Measurements from ENCODE around the gene RABGAP1L. TPM values are rescaled to one million over a fixed set of nuclear protein-coding genes. Genes with fewer than 3 reads are reported as not detected.

Gene RABGAP1L
- total and polyA plus RNA-seq, 2 of the 4 experiments (the other 2 are of a cell fraction) = 7.9 to 26.7 TPM

GRCh38 chr1:174949645-174950044 lies 790.3 kb downstream of the RABGAP1L start:
- Histone ChIP-seq H3K9me1 (ENCODE audit: insufficient read depth, low read length) (no peaks in the 10 kb centered on the region), H3K36me3 (ENCODE audit: control insufficient read depth, insufficient read depth, low read length) (no peaks in the 10 kb centered on the region), H2AFZ (replicated peaks; ENCODE audit: low read length, poor library complexity) (no peak overlapping the region), H3K9ac (ENCODE audit: low read depth, low read length) (no peak overlapping the region), H3K18ac (ENCODE audit: low read depth, low read length) (no peak overlapping the region), H3K4me3 (ENCODE audit: insufficient read depth, low read depth, low read length) (no peak overlapping the region), H3K27me3 (ENCODE audit: control insufficient read depth, insufficient read depth, low read length) (no peaks in the 10 kb centered on the region), H4K20me1 (ENCODE audit: insufficient read depth, low read length) (no peaks in the 10 kb centered on the region), H2BK5ac (ENCODE audit: low read depth, low read length, poor library complexity, severe bottlenecking) (no peak overlapping the region), H3K79me1 (ENCODE audit: low read depth in 1 of 2, low read length in 2 of 2) (no peaks in the 10 kb centered on the region), H2BK120ac (ENCODE audit: low read depth, low read length) (no peak overlapping the region), H2BK20ac (ENCODE audit: low read depth, low read length) (no peak overlapping the region), H3K23ac (ENCODE audit: low read depth, low read length) (no peak overlapping the region), H4K91ac (ENCODE audit: insufficient read depth, low read depth, low read length) (no peak overlapping the region), H3K4me1 (ENCODE audit: control insufficient read depth, insufficient read depth, low read length) (no peaks in the 10 kb centered on the region), H3K56ac (ENCODE audit: extremely low read depth, insufficient read depth, low read length) (no peak overlapping the region), H3K14ac (replicated peaks; ENCODE audit: low read depth, low read length) (no peak overlapping the region), H3K4ac (ENCODE audit: low read depth, low read length) (no peak overlapping the region), H2AK5ac (ENCODE audit: low read depth, low read length) (no peak overlapping the region), H2AK9ac (replicated peaks; ENCODE audit: low read depth, low read length, poor library complexity) (no peak overlapping the region), H4K8ac (ENCODE audit: low read depth in 2 of 2, low read length in 2 of 2) (no peak overlapping the region), H3K4me2 (ENCODE audit: low read depth, low read length) (no peak overlapping the region), H3K27ac (ENCODE audit: insufficient read depth, low read length) (no peak overlapping the region), H4K5ac (ENCODE audit: low read depth, low read length) (no peak overlapping the region), H3K9me3 (ENCODE audit: control insufficient read depth, insufficient read depth, low read length) (no peaks in the 10 kb centered on the region), H2BK15ac (ENCODE audit: low read depth, low read length) (no peak overlapping the region)
- POLR2A ChIA-PET (ENCODE audit: unreplicated experiment) = no interaction called here
- in situ Hi-C loops (cut with MboI; ENCODE audit: low sequenced_read_pairs) (no loop called here), intact Hi-C loops (cut with micrococcal nuclease) (no loop called here), dilution Hi-C loops (cut with HindIII; ENCODE audit: low sequenced_read_pairs, unreplicated experiment) (no loop called here)
- BruUV-seq (replicated peaks) = no TSS peak
- CTCF ChIA-PET = interaction anchor here (1.2 kb wide), 1 partner anchor 15 kb away, joined by 3 read pairs; no protein-coding TSS in a partner anchor
- TF ChIP-seq SMC3 (IDR thresholded peaks at IDR 0.05; ENCODE audit: low read depth, low read length) (no peak), CEBPB (IDR thresholded peaks at IDR 0.05; ENCODE audit: low read depth, low read length) (no peak), FOS (IDR thresholded peaks at IDR 0.05; ENCODE audit: low read depth, low read length) (no peak), MAFK (IDR thresholded peaks at IDR 0.05; ENCODE audit: low read depth, low read length) (0 out of 2 replicates have a peak, but pooled peaks have one; percentile 10), RFX5 (IDR thresholded peaks at IDR 0.05; ENCODE audit: low read depth, low read length) (no peak)
- DNase-seq = no peak
- no peak for ATAC-seq (ENCODE audit: low read depth)
